Fibroblast of villous mesenchyme (primary cell): ENCODE measurements around the gene FBXO27. TPM values are rescaled to one million over a fixed set of nuclear protein-coding genes. Genes with fewer than 3 reads are reported as not detected.

Experiments
- DNase-seq: peaks from one replicate; pipeline ENCODE4 v3.0.0-alpha.2; 2010; ENCODE audit warnings: low read depth
- H3K4me3 ChIP-seq: 2 replicates; pipeline ENCODE4 v1.5.1; 2011; ENCODE audit warnings: low read depth, mild to moderate bottlenecking, low read length
- CTCF ChIP-seq: IDR thresholded peaks from 2 replicates; pipeline ENCODE4 v1.5.1; 2012; ENCODE audit warnings: low read depth, mild to moderate bottlenecking, low read length; ENCODE audit not compliant: insufficient read depth
- total RNA-seq: library from RNA; depleted of rRNA; stranded (reverse); fragments of >200 nt; gene quantifications from 2 replicates; pipeline ENCODE4 v1.2.3, GENCODE V29; 2012

FBXO27 gene
- total RNA-seq, 1 donor, result 4.7 TPM

- no peak for DNase-seq
- TF ChIP-seq CTCF, result no peak
- H3K4me3 ChIP-seq, result no peak overlapping the region
Measured at GRCh38 chr19:39009001-39009400, 23.3 kb downstream of the FBXO27 start.

- no peak for DNase-seq
- no peak for TF ChIP-seq CTCF
- H3K4me3 ChIP-seq, result no peak overlapping the region
Measured at GRCh38 chr19:39008137-39008536, 24.2 kb downstream of the FBXO27 start.

DNA sequence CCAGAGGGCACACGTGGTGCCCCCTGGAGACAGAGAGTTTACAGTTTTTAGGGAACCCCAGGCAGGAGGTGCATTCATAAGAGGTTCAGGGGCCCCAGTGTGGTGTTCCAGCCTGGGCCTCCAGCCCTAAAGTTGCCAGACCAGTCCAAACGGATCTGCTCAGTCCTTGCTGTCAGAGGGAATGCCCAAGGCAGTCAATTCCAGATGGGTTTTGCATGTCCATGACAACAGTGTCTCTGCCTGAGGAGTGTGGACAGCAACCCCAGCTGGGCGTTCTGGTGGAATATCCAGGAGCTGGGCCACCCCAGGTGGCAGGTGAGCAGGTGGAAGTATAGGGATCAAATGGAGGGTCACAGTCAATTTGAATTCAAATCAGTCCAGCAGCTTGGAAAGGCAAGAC is 25.3 kb downstream of the FBXO27 start:
- TF ChIP-seq CTCF, result no peak
- DNase-seq, result no peak
- H3K4me3 ChIP-seq, result no peak overlapping the region

DNA sequence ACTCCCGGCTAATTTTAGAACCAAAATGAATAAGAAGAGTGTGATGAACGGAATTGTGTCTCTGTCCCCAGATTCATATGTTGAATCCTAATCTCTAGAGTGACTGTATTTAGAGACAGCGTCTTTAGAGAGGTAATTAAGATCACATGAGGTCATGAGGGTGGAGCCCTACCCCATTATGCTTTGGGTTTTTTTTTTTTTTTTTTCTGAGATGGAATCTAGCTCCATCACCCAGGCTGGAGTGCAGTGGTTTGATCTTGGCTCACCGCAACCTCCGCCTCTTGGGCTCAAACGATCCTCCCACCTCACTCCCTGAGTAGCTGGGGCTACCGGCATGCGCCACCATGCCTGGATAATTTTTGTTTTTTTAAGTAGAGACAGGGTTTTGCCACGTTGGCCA is 27.9 kb downstream of the FBXO27 start:
- no peak overlapping the region for H3K4me3 ChIP-seq
- no peak for DNase-seq
- no peak for TF ChIP-seq CTCF

DNA sequence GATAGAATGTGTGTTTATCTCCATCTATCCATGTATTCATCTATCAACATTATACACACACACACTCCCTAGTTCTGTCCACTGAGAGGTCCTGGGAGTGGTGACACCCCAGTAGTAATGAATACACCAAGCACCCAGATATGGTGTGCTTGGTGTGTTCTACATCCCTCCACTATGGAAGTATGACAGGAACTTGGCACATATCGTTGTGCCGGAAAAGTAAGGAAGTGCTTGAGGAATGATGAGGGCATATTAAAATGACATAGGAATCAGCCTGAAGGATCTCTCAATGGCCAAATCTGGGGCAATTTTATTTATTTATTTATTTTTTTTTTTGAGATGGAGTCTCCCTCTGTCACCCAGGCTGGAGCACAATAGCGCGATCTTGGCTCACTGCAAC is 28.6 kb downstream of the FBXO27 start:
- H3K4me3 ChIP-seq, result no peak overlapping the region
- no peak for DNase-seq
- no peak for TF ChIP-seq CTCF

- no peak for DNase-seq
- no peak overlapping the region for H3K4me3 ChIP-seq
Measured at GRCh38 chr19:39003188-39003587, 29.2 kb downstream of the FBXO27 start.

More at GRCh38 chr19:39003188-39003587, 29.2 kb downstream of the FBXO27 start:
- no peak for TF ChIP-seq CTCF
